A549 (cell line): ENCODE results near the gene GPR63. TPM values are rescaled to one million over a fixed set of nuclear protein-coding genes. Genes with fewer than 3 reads are reported as not detected.

Experiments used
- ATAC-seq, 2 experiments: fragments of 200-7000 bp in 1 of 2; fragments of >200 bp in 1 of 2; cut with Nextera tagmentation in 1 of 2; cut with Tn5 transposase in 1 of 2; 3 replicates each; pipeline versions ENCODE4 v1.8.0 to v1.9.1; 2018 to 2020; ENCODE audit warnings: mild to moderate bottlenecking in 1 of 2, moderate library complexity in 1 of 2
- CTCF ChIA-PET: fragments of 300-600 bp; sonication (Branson Sonifier 250); formaldehyde crosslinking; extraction: SDS; loops from one replicate; lab custom pipeline; 2021; ENCODE audit warnings: antibody characterized with exemption, inconsistent platforms; lab: Yijun Ruan, JAX
- POLR2A ChIA-PET: fragments of 350-600 bp; formaldehyde crosslinking; extraction: SDS; loops from one replicate; lab custom pipeline; 2021; ENCODE audit warnings: antibody characterized with exemption, inconsistent platforms; lab: Yijun Ruan, JAX
- DNase-seq, 2 experiments: peaks; one replicate each; pipeline versions ENCODE4 v3.0.0 to v3.0.0-alpha.2; 2011 to 2016; ENCODE audit warnings: low read depth in 1 of 2, low spot score in 1 of 2
- FAIRE-seq: peaks from 2 replicates; lab custom pipeline; 2011; peaks lifted over from hg19 to GRCh38; lab: Jason Lieb, UNC
- H3K27ac ChIP-seq, 2 experiments: fragments of >200 bp; sonication (Bioruptor Twin); formaldehyde crosslinking; 3 replicates each; pipeline ENCODE4 v1.5.1; 2016 to 2017
- H3K4me1 ChIP-seq: fragments of >200 bp; sonication (Bioruptor Twin); formaldehyde crosslinking; 3 replicates; pipeline ENCODE4 v1.6.1; 2016
- H3K4me2 ChIP-seq: fragments of >200 bp; sonication (Bioruptor Twin); formaldehyde crosslinking; 3 replicates; pipeline ENCODE4 v1.6.1; 2016
- H3K4me3 ChIP-seq: fragments of >200 bp; sonication (Bioruptor Twin); formaldehyde crosslinking; 3 replicates; pipeline ENCODE4 v1.5.1; 2016
- H3K9me3 ChIP-seq: fragments of >200 bp; sonication (Bioruptor Twin); formaldehyde crosslinking; 3 replicates; pipeline ENCODE4 v1.6.1; 2016
- ATOH8 ChIP-seq: fragments of 250-450 bp; sonication (Bioruptor Pico); IDR thresholded peaks from 2 replicates; pipeline ENCODE4 v1.5.0; 2020; ENCODE audit warnings: low read depth, mild to moderate bottlenecking, moderate library complexity
- BHLHE40 ChIP-seq: IDR thresholded peaks from 2 replicates; pipeline ENCODE4 v1.6.1; 2012; ENCODE audit warnings: low read depth, low read length, inconsistent platforms
- CBX8 ChIP-seq: fragments of 200-600 bp; sonication (generic); IDR thresholded peaks from 2 replicates; pipeline ENCODE4 v1.6.1; 2016
- FOSL2 ChIP-seq, 2 experiments: fragments of 450-650 bp in 1 of 2; fragments of >200 bp in 1 of 2; sonication (Bioruptor Twin) in 1 of 2; formaldehyde crosslinking; IDR thresholded peaks; 2 replicates each; pipeline versions ENCODE4 v1.5.0 to v1.6.1; 2016 to 2020; ENCODE audit warnings: mild to moderate bottlenecking in 1 of 2, moderate library complexity in 1 of 2
- FOXS1 ChIP-seq: fragments of 250-450 bp; sonication (Bioruptor Pico); IDR thresholded peaks from 2 replicates; pipeline ENCODE4 v1.5.0; 2020; ENCODE audit warnings: mild to moderate bottlenecking, moderate library complexity
- GATA3 ChIP-seq: IDR thresholded peaks from 2 replicates; pipeline ENCODE4 v1.6.1; 2012; ENCODE audit warnings: borderline replicate concordance
- HEYL ChIP-seq: fragments of 250-450 bp; sonication (Bioruptor Pico); IDR thresholded peaks from 2 replicates; pipeline ENCODE4 v1.8.0; 2021; ENCODE audit warnings: mild to moderate bottlenecking, moderate library complexity
- JUNB ChIP-seq: fragments of >200 bp; sonication (Bioruptor Twin); formaldehyde crosslinking; IDR thresholded peaks from 2 replicates; pipeline ENCODE4 v1.6.1; 2016
- KDM1A ChIP-seq: fragments of 200-600 bp; sonication (generic); IDR thresholded peaks from 2 replicates; pipeline ENCODE4 v1.6.1; 2016; ENCODE audit warnings: low read depth, mild to moderate bottlenecking
- MAFK ChIP-seq: fragments of 450-650 bp; IDR thresholded peaks from 2 replicates; pipeline ENCODE4 v1.6.1; 2014; ENCODE audit not compliant: partially characterized antibody
- MAZ ChIP-seq: fragments of 150-350 bp; IDR thresholded peaks from 2 replicates; pipeline ENCODE4 v1.6.1; 2014; ENCODE audit warnings: antibody characterized with exemption, low read depth, low read length, borderline replicate concordance
- MYC ChIP-seq: IDR thresholded peaks from 2 replicates; pipeline ENCODE4 v1.6.1; 2012; ENCODE audit warnings: mild to moderate bottlenecking, inconsistent platforms, low read length, improper control_type of control experiment, borderline replicate concordance
- NPAS2 ChIP-seq: fragments of 250-450 bp; sonication (Bioruptor Pico); IDR thresholded peaks from 2 replicates; pipeline ENCODE4 v1.8.0; 2022; ENCODE audit warnings: mild to moderate bottlenecking, moderate library complexity, borderline replicate concordance
- PBX3 ChIP-seq: IDR thresholded peaks from 2 replicates; pipeline ENCODE4 v1.6.1; 2012
- PHF8 ChIP-seq: fragments of 200-600 bp; sonication (generic); IDR thresholded peaks from 2 replicates; pipeline ENCODE4 v1.6.1; 2016; ENCODE audit warnings: low read depth, mild to moderate bottlenecking, antibody characterized with exemption, moderate library complexity, borderline replicate concordance
- POLR2A ChIP-seq: IDR thresholded peaks from 2 replicates; pipeline ENCODE4 v1.6.1; 2012; ENCODE audit warnings: mild to moderate bottlenecking, low read length
- POLR2AphosphoS2 ChIP-seq: conservative IDR thresholded peaks from 2 replicates; pipeline ENCODE4 v1.6.1; 2012; ENCODE audit warnings: low read length, improper control_type of control experiment, inconsistent platforms
- RAD21 ChIP-seq, 2 experiments: fragments of >200 bp in 1 of 2; sonication (Bioruptor Twin) in 1 of 2; formaldehyde crosslinking in 1 of 2; IDR thresholded peaks in 1 of 2; conservative IDR thresholded peaks in 1 of 2; 2 replicates in 1 of 2; 3 replicates in 1 of 2; pipeline ENCODE4 v1.6.1; 2012 to 2018; ENCODE audit warnings: inconsistent platforms in 1 of 2
- RCOR1 ChIP-seq: fragments of 150-350 bp; IDR thresholded peaks from 2 replicates; pipeline ENCODE4 v1.6.1; 2014; ENCODE audit warnings: antibody characterized with exemption, low read length, low read depth
- RNF2 ChIP-seq: fragments of 200-600 bp; sonication (generic); IDR thresholded peaks from 2 replicates; pipeline ENCODE4 v1.6.1; 2016; ENCODE audit warnings: low read depth, mild to moderate bottlenecking, antibody characterized with exemption, moderate library complexity, borderline replicate concordance
- SREBF2 ChIP-seq: fragments of 450-650 bp; IDR thresholded peaks from 2 replicates; pipeline ENCODE4 v1.6.1; 2014; ENCODE audit warnings: mild to moderate bottlenecking, moderate library complexity
- TFCP2L1 ChIP-seq: fragments of 250-450 bp; sonication (Bioruptor Pico); IDR thresholded peaks from 2 replicates; pipeline ENCODE4 v1.5.0; 2021; ENCODE audit warnings: mild to moderate bottlenecking
- USF2 ChIP-seq: fragments of 450-650 bp; IDR thresholded peaks from 2 replicates; pipeline ENCODE4 v1.6.1; 2014; ENCODE audit warnings: antibody characterized with exemption
- ZC3H11A ChIP-seq: fragments of 450-650 bp; IDR thresholded peaks from 2 replicates; pipeline ENCODE4 v1.6.1; 2014; ENCODE audit warnings: antibody characterized with exemption, mild to moderate bottlenecking
- WGBS: methylation state at CpG from one replicate; pipeline ENCODE4 v1.1.6; 2017; ENCODE audit errors: missing lambda C conversion rate; 5-methylcytosine and 5-hydroxymethylcytosine counted together
- polyA plus RNA-seq, 4 experiments: library from polyadenylated mRNA; depleted of rRNA in 3 of 4; stranded (reverse); fragments of >200 nt; fragmentation: RNase III in 1 of 4; extraction: RNeasy Plus Mini Kit Qiagen cat#74134 plus additional on column Dnase treatment in 1 of 4; gene quantifications; 2 replicates in 3 of 4; 3 replicates in 1 of 4; pipeline ENCODE4 v1.2.3, GENCODE V29; 2011 to 2017

GPR63 gene
- polyA plus RNA-seq, 2 of the 4 experiments (the other 2 are of a cell fraction): 0.48 to 0.67 TPM

GRCh38 chr6:96811670-96812069 lies 25.6 kb downstream of the GPR63 start:
- POLR2A ChIA-PET: no interaction called here
- peak; percentile 31; the same call in 1 of the 2 replicates for TF ChIP-seq ZC3H11A
- TF ChIP-seq RCOR1: no peak
- TF ChIP-seq, all 56 proteins: peak for 1
- FAIRE-seq: no peak

GRCh38 chr6:96811136-96811535 lies 26.1 kb downstream of the GPR63 start:
- CTCF ChIA-PET: no interaction called here

More at GRCh38 chr6:96811670-96812069, 25.6 kb downstream of the GPR63 start:
- CTCF ChIA-PET: no interaction called here
- no peak overlapping the region for H3K4me3 ChIP-seq
- no peaks in the 10 kb centered on the region for H3K4me1 ChIP-seq
- DNase-seq: no peak
- no peak overlapping the region for H3K4me2 ChIP-seq
- no peak overlapping the region for H3K27ac ChIP-seq
- ATAC-seq: no peak
- H3K9me3 ChIP-seq: no peaks in the 10 kb centered on the region
- 37% methylated on average over 2 of the region's 2 CpGs for WGBS

GRCh38 chr6:96809119-96809518 lies 28.2 kb downstream of the GPR63 start:
- DNase-seq (no peak), ATAC-seq (no peak), FAIRE-seq (no peak)
- TF ChIP-seq CBX8 (no peak), HEYL (CRISPR knock-in tag) (no peak), KDM1A (no peak), SREBF2 (no peak), FOXS1 (CRISPR knock-in tag) (no peak), POLR2AphosphoS2 (no peak), MAZ (no peak), RAD21 (conservative IDR thresholded peaks at IDR 0.05 in 1 of 2, IDR thresholded peaks at IDR 0.05 in 1 of 2) (no peak), ATOH8 (no peak), MYC (no peak), FOSL2 (IDR thresholded peaks at IDR 0.05) (no peak), FOSL2 (CRISPR knock-in tag; IDR thresholded peaks at IDR 0.05) (no peak), PBX3 (no peak), MAFK (no peak), NPAS2 (CRISPR knock-in tag) (no peak), PHF8 (no peak), POLR2A (no peak), TFCP2L1 (no peak), USF2 (no peak), BHLHE40 (no peak), RNF2 (no peak)
- ChIA-PET CTCF (no interaction called here), POLR2A (no interaction called here)
- Histone ChIP-seq H3K27ac (no peak overlapping the region), H3K4me1 (no peaks in the 10 kb centered on the region), H3K4me2 (no peak overlapping the region), H3K9me3 (no peaks in the 10 kb centered on the region), H3K4me3 (no peak overlapping the region)

More at GRCh38 chr6:96811136-96811535, 26.1 kb downstream of the GPR63 start:
- no peak for TF ChIP-seq GATA3
- no peak for TF ChIP-seq JUNB
- H3K4me1 ChIP-seq: no peaks in the 10 kb centered on the region
- H3K27ac ChIP-seq: no peak overlapping the region
- POLR2A ChIA-PET: no interaction called here
- no peak for ATAC-seq
- no peaks in the 10 kb centered on the region for H3K9me3 ChIP-seq
- no peak for FAIRE-seq
- DNase-seq: no peak
- 70% methylated on average over 5 of the region's 5 CpGs for WGBS
- H3K4me2 ChIP-seq: no peak overlapping the region
- H3K4me3 ChIP-seq: no peak overlapping the region
